HG03097 (cell line): Measurements from ENCODE around the gene SOCS7.
"Not testable (repeated sequence)": the region's sequence is repeated elsewhere in the genome, so short reads cannot be mapped to it uniquely, and the experiment has no call there.

Experiments
- ATAC-seq: cut with Tn5 transposase; IDR thresholded peaks from one replicate; pipeline ENCODE4 v1.9.1; 2021; ENCODE audit not compliant: unreplicated experiment, low FRiP score

The SOCS7 gene

DNA sequence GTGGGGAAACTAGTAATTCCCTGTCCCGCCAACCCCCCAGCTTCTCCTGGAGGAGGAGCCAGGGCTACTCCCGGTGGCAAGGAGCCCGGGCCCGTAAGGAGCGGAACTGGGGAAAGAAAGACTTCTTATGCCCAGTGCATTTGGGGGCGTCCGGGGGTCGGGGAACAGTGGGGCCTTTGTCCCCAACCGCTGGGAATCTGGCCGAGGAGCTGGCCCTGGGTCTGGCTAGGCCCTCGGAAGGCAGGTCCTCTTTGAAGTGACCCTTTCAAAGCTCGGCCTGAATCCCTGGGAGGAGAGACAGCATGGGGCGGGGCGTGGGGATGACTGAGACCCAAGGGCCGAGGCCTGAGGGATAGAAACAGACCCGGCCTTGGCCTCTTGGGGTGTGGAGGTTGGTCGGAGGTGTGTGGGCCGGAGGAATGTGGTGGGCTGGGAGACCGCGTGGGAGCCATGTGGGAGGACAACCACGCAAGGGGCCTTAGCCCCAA is 82.6 kb downstream of the SOCS7 start:
- no peak for ATAC-seq

DNA sequence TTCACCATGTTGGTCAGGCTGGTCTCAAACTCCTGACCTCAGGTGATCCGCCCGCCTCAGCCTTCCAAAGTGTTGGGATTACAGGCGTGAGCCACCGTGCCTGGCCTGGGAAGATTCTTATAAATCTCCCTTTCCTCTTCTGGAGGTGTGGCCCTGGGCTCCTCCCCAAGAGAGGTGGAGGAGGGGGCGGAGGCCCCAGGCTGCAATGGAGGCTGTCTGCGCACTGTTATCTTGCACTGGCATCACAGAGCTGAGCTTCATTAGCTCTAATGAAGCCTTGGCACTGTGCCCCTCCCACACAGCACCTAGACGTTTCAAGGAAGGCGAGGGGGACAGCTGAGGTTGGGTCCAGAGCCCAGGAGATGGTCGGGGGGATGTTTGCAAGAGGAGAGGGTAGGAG is 84.2 kb downstream of the SOCS7 start:
- no peak for ATAC-seq

DNA sequence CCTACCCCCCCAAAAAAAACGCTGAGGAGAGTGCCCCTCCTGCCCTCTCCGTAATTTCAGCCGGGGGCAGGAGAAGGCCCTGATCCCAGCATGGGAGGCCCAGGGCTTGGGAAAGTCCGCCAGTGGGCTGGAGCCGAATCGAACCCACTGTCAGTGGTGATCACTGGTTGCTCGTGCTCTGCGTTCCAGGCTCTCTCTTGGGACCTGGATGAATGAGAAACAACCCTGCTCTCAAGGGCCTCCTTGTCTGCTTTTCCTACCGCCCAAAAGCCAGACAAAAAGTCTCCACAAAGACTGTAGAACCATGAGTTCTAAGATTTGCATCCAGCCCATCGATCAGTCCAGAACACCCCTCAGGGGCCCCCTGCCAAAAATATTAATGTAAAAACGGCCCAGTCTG is 84.7 kb downstream of the SOCS7 start:
- no peak for ATAC-seq

DNA sequence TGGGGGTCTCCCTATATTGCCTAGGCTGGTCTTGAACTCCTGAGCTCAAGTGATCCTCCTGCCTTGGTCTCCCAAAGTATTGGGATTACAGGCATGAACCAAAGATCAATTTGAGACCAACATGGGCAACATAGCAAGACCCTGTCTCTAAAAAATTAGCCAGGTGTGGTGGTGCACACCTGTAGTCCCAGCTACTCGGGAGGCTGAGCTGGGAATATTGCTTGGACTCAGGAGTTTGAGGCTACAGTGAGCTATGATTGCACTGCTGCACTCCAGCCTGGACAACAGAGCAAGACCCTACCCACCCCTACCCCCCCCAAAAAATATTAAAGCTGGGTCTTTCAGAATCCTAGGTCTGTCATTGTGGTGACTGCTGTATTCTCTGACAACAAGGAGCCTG is 85.7 kb downstream of the SOCS7 start:
- not testable (repeated sequence) for ATAC-seq

DNA sequence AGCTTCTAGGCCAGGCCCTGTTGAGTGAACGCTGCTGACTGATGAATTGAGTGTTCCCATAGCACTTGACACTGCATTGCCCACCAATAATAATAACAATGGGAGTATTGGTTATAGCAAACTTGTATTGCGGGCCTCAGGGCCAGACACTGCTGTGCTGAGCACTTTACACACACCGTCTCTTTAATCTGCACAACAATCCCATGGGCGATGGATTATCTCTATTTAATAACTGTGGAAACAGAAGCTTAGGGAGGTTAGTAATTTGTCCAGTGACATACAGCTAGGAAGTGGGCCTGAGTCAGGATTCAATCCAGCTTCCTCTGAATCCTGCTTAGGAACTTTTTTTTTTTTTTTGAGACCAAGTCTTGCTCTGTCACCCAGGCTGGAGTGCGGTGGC is 87.8 kb downstream of the SOCS7 start:
- ATAC-seq: no peak

DNA sequence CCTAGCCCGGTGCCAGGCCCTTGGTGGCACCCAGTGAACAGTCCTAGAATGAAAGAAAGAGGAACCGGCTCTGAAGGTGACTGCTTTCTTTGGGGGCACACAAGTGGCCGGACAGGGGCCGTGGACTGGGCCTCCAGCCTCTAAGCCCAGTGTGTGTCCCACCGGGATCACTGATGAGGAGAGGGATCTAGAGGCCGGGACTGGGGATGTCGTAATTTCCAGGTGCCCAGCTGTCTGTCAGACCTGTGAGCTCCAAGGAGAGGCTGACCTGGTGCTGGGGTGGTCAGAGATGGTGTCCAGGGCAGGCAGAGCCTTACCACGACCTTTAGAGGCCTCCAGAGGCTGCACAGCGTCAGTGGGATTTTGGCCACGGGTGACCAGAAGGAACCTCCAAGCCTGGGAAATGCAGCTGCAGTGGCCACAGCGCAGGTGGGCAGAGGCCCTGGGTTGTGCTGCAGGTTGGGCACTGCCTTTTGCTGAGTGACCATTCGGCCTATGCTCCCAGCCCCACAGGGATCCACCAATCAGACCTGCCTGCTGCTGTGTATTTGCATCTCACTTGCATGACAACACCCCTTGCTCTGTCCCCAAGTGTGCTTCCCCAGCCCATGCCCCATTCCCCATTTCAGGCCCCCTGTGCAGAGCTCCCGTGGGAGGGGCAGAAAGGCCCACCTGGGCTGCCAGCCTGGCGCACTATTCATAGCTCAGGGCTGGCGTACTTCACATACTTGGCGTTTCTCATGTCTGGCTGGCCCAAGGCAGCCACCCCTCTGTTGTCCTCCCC is 89.2 kb downstream of the SOCS7 start:
- no peak for ATAC-seq

DNA sequence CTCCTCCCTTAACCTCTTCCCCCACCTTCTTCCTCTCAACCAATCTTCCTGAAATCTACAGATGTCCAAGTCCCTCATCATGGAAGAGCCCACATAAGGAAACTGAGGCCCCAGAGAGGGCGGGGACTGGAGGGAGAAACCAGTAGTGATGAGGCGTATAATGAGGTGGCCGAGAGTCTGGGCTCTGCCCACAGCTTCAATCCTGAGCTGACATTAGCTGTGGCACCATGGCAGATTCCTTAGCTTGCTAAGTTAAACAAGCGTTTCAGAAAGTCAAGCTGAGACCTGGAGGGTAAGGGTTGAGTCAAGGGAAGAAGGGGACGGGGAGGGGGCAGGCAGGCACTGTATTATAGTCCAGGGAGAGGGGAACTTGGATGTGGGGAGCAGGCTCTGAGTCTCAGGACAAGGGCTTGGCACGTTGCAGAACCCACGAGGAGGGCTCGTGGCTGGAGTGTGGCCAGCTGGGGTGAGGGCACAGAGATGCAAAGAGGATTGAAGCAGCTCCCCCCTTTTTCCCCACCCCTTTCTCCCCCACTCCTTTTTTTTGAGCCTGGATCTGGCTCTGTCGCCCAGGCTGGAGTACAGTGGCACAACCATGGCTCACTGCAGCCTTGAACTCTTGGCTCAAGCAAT is 89.9 kb downstream of the SOCS7 start:
- no peak for ATAC-seq

DNA sequence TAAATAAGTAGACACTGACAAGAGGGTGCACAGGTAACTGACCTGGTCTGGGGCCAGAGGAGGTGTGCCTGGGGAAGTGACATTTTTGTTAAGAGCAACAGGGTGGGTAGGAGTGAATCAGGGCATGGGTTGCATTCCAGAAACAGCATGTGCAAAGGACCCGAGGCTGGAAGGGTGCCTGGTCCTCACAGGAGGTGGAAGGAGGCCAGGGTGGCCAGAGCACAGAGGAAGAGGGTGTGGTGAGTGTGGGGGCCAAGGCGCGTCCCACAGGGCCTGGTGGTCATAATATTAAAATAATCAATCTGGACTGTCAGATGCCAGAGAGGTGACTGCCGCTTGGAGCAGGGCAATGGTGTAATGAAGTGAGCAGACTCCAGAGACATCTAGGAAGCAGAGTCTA is 90.9 kb downstream of the SOCS7 start:
- ATAC-seq: no peak

DNA sequence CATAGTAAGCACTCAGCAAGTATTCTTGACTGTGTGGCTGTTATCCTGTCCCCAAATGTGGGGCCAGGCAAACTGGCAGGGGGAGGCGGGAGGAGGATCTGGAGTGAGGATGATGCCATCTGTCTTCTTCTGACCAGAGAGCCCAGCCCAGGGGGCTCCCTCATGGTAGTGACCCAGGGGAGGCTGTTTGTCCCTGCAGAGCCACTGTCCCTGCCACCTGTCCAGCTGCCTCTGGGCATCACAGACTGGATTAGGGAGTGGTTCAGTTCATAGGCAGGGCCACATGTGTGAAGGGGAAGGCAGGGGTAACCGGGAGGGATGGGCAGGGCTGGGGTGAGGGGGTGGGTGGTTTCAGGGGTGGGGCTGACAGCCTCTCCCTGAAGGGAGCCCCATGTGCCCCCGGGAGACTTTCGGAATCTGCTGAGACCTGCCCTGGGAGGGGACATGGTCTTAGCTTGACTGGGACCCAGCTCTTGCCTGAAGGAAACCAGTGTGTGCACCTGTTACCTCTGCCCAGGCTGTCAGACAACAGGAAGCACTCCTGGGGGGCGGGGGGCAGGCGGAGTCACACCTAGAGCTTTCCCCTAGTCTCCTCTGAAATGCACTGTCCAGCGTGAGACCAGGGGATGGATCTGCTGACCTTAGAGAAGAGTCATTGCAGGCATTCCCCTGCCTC is 91.8 kb downstream of the SOCS7 start:
- no peak for ATAC-seq

DNA sequence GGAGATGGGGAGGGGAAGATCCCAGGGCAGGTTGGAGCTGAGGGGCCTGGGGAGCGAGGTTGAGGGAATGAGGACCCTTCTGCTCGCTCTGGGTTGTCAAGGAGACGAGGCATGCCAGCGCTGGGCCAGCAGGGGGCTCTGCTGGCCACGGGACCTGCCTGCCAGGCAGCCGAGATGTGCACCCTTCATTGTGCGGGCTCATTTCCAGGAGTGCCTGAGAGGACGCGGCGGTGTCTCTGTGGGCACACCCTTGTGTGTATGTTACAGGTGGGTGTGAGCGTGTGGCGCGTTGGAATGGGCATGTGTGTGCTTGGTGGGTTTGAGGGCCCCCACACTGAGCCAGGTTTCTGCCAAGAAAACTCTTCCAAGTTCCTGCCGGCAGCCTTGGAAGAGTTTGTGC is 92.5 kb downstream of the SOCS7 start:
- no peak for ATAC-seq

DNA sequence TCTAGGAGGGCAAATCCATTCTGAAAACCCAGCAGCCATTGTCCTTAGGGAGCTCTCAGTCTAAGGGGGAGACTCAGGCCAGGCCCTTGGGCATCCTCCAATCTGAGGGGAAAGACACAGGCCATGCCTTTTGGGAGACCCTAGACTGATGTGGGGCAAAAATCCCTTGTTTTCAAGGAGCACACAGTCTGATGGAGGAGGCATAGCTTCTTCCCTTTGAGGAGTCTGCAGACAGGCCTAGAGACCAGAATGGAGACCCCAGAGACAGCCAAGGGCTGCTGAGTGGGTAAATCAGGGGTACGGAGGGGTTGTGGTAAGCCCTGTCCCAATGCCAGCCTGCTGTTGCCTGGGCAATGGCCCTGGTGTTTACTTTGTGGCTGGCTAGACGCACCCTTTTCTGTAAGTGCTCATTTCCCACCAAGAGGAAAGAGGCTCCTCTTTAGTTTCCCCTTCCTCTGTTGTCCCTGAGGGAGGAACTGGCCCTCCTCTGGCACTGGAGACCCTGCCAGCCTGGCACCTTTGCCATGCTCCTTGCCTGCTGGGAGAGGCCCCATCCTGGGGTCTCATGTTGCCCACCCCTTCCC is 96.0 kb downstream of the SOCS7 start:
- ATAC-seq: no peak

DNA sequence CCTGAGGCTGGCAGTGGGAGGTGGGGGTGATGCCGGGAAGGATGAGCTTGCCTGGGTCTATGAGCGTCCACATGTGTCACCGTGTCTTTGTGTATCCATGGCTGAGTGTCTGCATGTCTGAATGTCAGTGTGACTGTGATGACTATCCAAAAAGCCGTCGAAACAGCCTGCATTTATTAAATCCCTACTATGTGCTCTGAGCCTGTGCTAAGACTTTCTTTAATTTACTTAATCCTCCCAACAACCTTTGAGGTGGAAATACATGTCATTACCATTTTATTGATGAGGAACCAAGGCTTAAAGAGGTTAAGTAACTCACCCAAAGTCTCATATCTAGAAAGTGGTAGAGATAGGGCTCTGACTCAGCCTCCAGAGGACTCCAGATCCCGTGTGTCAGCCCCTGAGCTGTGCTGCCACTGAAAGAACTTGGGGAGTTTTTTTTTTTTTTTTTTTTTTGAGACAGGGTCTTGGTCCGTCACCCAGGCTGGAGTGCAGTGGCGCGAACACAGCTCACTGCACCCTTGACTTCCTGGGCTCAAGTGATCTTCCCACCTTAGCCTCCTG is 96.6 kb downstream of the SOCS7 start:
- no peak for ATAC-seq

DNA sequence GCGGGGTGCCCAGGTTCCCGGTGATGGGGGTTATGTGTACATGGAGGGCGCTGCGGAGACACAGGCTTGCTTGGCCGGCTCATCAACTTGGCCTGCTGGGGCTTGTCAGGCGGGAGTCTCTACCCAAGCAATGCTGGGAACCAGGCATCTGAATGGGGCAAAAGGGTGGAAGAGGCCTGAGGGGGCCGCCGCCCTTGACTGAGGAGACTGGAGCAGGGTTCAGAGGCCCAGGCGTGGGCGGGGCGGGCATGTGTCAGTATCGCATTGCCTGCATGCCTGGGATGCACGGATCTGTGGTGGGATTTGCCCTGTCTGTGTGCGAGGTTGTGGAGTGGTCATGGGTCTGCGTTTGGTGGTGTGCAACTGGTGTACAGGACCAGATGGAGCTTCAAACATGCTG is 97.7 kb downstream of the SOCS7 start:
- ATAC-seq: no peak

DNA sequence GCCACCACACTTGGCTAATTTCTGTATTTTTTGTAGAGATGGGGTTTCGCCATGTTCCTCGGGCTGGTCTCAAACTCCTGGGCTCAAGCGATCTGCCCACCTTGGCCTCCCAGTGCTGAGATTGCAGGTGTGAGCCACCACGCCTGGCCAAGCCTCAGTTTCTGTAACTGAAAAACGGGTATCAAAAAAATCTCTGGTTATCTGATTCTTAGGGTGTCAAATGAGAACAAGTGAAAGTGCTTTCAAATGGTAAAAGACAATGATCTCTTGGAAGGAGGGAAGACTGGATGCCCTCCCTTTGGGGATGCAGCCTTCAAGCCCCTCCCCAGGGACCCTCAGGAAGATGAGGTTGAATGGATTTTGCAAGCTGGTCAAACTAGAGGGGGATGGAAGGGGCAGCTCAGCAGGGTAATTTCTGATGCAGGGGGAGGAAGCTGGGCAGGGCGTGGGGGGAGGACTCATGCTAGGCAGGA is 98.9 kb downstream of the SOCS7 start:
- ATAC-seq: no peak

DNA sequence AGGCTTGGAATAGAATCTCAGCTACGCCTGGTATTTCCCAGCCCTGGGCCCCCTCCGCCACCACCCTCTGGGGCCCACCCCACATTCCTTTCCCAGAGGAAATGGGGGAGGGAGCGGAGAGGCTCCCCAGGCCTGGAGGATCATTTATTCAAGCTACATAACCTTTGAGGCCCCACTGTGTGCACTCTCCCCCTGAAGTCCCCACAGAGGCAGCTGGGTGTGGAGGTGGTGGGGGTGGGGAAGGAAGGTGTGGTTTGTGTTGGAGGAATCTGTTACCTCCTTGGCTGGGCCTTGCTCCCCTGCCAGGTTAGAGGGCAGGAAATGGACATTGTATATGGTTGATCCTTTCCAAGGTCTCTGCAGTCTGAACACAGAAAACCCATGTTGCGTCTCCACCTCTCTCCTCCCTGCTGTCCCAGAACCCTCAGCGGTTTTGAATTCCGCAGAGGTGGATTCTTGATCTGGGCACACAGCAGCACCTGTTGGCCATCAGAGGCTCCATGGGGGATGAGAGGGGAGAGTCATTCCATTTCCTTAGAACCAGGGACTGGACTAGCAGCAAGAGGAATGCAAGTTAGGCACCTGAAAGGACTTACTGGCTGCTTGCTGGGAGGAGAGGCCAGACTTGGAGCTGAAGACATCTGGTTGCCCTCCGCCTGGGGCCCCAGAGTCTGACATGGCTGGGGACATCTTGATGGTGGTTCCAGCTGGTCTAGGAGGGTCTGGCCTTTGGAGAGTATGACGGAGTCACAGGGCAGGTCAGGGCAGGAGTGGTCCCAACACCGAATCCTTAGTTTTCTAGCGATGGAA is 99.6 kb downstream of the SOCS7 start:
- no peak for ATAC-seq

DNA sequence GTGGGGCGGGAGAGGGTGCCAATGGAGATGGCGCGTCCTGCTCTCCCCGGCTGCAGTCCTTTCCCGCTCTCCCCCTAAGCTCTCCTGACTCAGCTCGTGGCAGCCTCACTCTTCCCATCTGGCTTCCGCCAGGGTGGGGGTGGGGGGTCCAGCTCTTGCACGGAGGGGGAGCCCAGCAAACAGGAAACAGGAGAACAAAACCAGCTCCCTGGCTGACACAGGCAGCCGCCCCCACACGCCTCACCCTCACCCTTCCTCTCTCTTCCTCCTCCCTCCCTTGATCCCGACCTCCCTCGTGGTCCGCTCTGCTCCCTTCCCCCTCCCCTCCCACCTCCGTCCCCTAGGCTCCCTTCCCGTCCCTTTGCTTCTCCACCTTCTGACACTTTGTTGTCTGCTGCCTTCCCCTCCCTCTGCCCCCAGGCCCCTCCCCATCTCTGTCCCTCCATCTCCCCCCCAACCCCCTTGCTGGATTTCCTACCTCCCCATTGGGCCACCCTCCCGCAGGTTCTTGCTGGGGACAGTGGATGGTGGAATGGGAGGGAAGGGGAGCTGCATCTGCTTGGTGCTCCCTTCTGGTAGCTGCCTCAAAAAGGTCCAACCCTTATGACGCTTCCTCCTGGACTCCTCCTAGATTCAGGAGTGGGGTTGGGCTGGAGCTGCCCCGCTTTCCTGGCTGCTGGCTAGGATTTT is 100.3 kb downstream of the SOCS7 start:
- no peak for ATAC-seq

DNA sequence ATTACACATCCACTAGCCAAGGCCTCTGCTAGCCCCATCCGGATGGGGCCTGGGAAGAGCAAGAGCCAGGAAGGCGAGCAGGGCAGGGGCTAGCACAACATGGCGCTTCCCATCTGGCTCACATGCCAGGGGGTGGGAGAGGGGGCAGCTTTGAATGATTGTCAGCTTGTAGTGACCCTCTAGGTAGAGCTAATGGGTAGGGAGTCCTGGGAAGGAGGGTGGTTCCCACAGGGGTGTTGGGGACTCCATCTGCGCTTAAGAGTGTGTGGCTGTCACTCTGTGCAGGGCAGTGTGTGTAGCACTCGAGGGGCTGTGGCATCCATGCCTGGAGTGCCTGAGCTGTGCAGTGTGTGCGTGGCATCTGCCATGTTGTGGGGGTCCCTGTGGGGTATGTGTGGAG is 101.1 kb downstream of the SOCS7 start:
- ATAC-seq: no peak

DNA sequence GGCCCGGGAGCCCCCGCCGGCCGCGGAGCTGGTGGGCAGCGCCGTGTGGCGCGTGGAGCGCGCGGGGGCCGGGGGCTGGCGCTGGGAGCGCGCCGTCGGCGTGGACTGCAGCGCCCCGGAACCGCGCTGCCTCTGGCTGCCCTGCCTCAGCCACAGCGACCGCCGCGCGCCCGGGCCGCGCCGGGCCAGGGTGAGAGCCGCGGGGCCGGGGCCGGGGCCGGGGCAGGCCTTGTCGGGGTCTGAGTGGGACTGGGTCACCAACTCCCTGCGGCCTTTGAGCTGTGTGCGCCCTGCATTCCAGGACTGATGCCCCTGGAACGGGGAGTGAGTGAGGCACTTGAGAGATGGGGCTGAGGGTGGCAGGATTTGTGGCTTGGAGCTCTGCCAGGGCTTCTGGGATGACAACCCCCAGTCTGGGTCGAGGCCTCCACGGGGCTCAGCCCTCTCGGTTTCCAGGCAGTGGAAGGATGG is 102.3 kb downstream of the SOCS7 start:
- no peak for ATAC-seq

DNA sequence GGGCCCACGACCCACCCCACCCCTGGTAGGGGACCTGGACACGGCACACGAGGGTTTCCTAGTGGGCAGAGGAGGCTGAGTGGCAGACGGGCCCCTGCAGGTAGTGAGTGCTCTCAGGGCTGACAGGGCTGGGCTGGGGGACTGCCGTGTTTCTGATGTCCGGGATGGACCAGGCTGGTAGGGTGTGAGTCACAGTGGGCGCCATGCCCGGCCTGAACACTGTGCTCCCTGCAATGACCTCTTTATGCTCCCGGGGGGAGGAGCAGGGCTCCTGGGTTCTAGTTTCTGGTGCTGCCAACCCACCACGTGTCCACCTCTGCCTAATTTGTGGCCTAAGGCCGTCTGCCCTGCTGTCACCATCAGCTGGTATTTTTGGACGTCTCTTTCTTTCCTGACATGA is 102.9 kb downstream of the SOCS7 start:
- ATAC-seq: no peak
